ENCODE measurements around the gene RYR3. TPM values are rescaled to one million over a fixed set of nuclear protein-coding genes. Genes with fewer than 3 reads are reported as not detected.

The RYR3 gene
- total RNA-seq, 1 donor: 0.10 TPM

DNA sequence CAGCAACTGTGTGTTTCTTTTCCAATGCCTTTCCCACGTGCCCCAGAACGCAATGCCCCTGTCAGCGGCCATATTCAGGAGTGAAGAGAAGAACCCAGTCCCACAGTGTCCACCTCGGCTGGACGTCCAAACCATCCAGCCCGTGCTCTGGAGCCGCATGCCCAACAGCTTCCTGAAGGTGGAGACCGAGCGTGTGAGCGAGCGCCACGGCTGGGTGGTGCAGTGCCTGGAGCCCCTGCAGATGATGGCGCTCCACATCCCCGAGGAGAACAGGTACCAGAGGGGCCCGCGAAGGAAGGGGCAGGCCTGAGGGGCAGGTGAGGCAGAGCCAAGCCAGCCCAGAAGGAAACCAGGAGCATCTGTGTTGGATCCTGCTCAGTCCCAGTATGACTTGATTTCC is 349.4 kb downstream of the RYR3 start:
- no peaks in the 10 kb centered on the region for H3K27me3 ChIP-seq (ENCODE audit: insufficient read depth, low read length)
- H3K9me3 ChIP-seq (ENCODE audit: low read depth, low read length): no peaks in the 10 kb centered on the region
- no peaks in the 10 kb centered on the region for H3K4me1 ChIP-seq (ENCODE audit: insufficient read depth, low read length)
- H3K4me3 ChIP-seq (ENCODE audit: low read length): no peak overlapping the region

DNA sequence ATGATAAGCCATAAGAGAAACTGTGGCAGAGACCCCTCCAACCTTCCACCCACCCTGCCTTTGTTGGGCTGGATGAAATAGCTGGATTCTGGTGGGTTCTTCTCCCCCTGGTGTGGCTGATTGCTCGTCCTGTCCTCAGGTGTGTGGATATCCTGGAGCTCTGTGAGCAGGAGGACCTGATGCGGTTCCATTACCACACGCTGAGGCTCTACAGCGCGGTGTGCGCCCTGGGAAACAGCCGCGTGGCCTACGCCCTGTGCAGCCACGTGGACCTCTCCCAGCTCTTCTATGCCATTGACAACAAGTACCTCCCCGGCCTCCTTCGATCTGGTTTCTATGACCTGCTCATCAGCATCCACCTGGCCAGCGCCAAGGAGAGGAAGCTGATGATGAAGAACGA is 351.2 kb downstream of the RYR3 start:
- Histone ChIP-seq H3K27me3 (ENCODE audit: insufficient read depth, low read length) (no peaks in the 10 kb centered on the region), H3K4me3 (ENCODE audit: low read length) (no peak overlapping the region), H3K9me3 (ENCODE audit: low read depth, low read length) (no peaks in the 10 kb centered on the region), H3K4me1 (ENCODE audit: insufficient read depth, low read length) (no peaks in the 10 kb centered on the region)

DNA sequence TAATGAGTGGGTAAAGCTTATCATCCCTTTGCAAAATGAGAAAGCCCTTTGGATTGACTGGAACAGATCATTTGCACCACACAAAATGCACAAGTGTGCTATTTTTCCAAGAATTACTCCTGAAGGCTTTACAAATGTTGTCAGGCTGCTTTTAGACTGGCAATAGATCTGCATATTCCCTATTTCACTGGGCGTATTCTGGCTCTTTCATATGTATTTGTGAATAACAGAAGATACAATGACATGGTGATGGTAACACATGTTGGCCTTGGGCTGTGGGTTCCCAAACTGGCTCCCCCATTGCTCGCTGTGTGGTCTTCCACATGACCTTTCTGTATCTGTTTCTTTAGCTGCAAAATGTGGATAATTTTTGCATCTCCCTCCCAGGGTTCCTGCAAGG is 354.2 kb downstream of the RYR3 start:
- Histone ChIP-seq H3K4me3 (ENCODE audit: low read length) (no peak overlapping the region), H3K4me1 (ENCODE audit: insufficient read depth, low read length) (no peaks in the 10 kb centered on the region), H3K9me3 (ENCODE audit: low read depth, low read length) (no peaks in the 10 kb centered on the region), H3K27me3 (ENCODE audit: insufficient read depth, low read length) (no peaks in the 10 kb centered on the region)

DNA sequence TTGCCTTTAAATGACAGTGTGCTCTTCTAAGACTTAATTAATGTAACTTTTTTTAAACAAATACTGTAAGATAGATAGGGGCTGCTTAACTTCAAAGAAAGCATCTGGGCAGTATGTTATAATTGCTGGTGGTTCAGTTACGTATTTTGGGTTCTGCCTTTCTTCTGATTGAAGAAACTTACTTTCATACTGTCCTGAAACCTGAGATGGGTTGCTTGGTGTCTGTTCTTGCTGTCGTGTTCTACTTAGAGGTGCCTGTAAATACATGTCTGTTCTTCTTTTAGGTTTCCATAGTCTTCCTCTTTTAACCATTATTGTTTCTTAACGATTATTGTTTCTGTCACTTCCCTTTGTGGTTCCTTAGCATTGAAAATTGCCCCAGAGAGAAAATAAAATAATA is 359.8 kb downstream of the RYR3 start:
- H3K9me3 ChIP-seq (ENCODE audit: low read depth, low read length): no peaks in the 10 kb centered on the region
- no peaks in the 10 kb centered on the region for H3K4me1 ChIP-seq (ENCODE audit: insufficient read depth, low read length)
- no peaks in the 10 kb centered on the region for H3K27me3 ChIP-seq (ENCODE audit: insufficient read depth, low read length)
- no peak overlapping the region for H3K4me3 ChIP-seq (ENCODE audit: low read length)

DNA sequence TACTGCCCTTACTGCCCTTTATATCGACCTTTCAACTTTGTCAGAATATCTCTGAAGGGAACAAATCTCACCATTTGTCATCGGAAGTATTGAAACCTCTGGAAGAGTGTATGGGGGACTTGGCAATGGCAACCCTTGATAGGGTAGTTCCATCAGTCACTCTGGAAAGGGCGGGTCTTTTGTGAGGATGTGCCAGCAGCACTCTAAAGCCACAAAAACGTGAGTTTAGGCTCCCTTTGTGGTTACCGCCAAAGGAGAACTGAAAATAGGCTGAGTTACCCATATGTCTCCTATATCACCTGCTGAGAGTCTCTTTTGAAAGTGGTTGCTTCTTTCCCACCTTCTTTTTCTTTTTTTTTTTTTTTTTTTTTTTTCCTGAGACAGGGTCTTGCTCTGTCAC is 360.7 kb downstream of the RYR3 start:
- H3K9me3 ChIP-seq (ENCODE audit: low read depth, low read length): no peaks in the 10 kb centered on the region
- no peaks in the 10 kb centered on the region for H3K27me3 ChIP-seq (ENCODE audit: insufficient read depth, low read length)
- H3K4me1 ChIP-seq (ENCODE audit: insufficient read depth, low read length): no peaks in the 10 kb centered on the region
- no peak overlapping the region for H3K4me3 ChIP-seq (ENCODE audit: low read length)

DNA sequence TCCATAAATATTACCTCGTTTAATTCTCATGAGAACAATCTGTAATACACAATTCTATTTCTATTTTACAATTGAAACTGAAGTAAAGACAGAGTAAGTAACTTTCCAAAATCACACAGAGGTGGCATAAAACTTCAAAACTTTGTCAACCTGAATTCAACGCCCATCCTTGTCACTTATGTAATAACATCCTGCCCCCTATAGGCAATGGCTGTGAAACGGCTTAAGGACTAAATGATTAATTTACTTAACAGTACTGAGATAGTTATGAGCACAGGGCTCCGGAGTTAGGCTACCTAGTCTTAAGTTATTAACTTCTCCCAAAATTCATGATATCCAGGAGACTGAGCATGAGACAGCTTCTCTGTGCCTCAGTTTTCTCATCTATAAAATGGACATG is 364.5 kb downstream of the RYR3 start:
- no peaks in the 10 kb centered on the region for H3K9me3 ChIP-seq (ENCODE audit: low read depth, low read length)
- no peak overlapping the region for H3K4me3 ChIP-seq (ENCODE audit: low read length)
- no peaks in the 10 kb centered on the region for H3K4me1 ChIP-seq (ENCODE audit: insufficient read depth, low read length)
- H3K27me3 ChIP-seq (ENCODE audit: insufficient read depth, low read length): peaks cover 4% of the 10 kb centered on the region

DNA sequence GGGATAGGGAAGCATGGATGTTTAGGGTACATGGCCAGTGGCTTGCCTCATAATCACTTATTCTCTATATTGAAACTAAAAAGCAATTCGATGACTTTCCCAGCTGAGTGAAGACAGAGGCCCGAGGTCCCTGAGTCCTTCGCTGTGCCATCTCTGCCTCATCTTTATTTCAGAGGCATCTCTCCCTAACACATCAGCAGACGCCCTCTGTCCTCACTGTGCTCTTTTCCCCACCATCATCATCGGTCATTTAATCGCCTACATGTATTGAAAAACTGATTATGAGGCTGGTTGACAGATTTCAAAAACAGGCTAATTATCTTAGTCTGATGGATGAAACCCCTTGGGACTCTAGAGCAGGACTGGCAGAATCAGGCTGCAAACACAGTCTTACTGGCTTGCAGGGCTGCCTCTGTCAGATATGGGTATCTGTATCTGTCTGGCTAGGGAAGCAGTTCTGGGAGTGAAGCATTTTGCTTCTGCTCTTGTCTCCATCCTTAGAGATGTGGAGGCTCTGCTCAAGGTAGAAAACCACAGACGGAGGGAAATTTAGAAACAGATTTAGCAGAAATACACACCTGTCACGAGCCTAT is 366.6 kb downstream of the RYR3 start:
- no peak overlapping the region for H3K4me3 ChIP-seq (ENCODE audit: low read length)
- no peaks in the 10 kb centered on the region for H3K9me3 ChIP-seq (ENCODE audit: low read depth, low read length)
- no peaks in the 10 kb centered on the region for H3K4me1 ChIP-seq (ENCODE audit: insufficient read depth, low read length)
- peaks cover 4% of the 10 kb centered on the region for H3K27me3 ChIP-seq (ENCODE audit: insufficient read depth, low read length)

DNA sequence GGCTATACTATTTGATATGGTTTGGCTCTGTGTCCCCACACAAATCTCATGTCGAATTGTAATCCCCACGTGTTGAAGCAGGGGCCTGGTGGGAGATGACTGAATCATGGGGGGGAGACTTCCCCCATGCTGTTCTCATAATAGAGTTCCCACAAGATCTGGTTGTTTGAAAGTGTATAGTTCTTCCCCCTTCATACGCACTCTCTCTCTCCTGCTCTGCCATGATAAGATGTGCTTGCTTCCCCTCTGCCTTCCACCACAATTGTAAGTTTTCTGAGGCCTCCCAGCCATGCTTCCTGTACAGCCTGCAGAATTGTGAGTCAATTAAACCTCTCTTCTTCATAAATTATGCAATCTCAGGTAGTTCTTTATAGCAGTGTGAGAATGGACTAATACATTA is 367.4 kb downstream of the RYR3 start:
- no peaks in the 10 kb centered on the region for H3K9me3 ChIP-seq (ENCODE audit: low read depth, low read length)
- peaks cover 4% of the 10 kb centered on the region for H3K27me3 ChIP-seq (ENCODE audit: insufficient read depth, low read length)
- H3K4me1 ChIP-seq (ENCODE audit: insufficient read depth, low read length): no peaks in the 10 kb centered on the region
- H3K4me3 ChIP-seq (ENCODE audit: low read length): no peak overlapping the region

DNA sequence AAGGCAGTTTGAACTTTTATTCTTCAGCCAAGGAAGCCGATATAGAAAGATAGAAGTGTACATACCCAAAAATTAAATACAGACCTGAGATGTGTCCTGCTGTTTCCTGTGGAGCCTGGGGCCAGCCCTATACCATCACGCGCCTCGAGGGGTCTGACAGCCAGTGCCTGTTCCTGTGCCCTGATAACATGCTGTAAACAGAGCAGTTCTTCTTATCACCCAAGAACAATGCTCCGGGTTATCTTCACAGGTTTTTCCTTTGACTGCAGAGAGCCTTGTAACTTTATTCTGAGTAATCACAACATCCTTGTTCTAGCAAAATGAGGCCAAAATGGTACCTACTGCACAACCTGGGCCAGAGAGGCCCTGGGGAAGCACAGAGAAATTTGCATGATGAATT is 367.8 kb downstream of the RYR3 start:
- H3K4me1 ChIP-seq (ENCODE audit: insufficient read depth, low read length): no peaks in the 10 kb centered on the region
- no peaks in the 10 kb centered on the region for H3K9me3 ChIP-seq (ENCODE audit: low read depth, low read length)
- peaks cover 4% of the 10 kb centered on the region for H3K27me3 ChIP-seq (ENCODE audit: insufficient read depth, low read length)
- H3K4me3 ChIP-seq (ENCODE audit: low read length): no peak overlapping the region

DNA sequence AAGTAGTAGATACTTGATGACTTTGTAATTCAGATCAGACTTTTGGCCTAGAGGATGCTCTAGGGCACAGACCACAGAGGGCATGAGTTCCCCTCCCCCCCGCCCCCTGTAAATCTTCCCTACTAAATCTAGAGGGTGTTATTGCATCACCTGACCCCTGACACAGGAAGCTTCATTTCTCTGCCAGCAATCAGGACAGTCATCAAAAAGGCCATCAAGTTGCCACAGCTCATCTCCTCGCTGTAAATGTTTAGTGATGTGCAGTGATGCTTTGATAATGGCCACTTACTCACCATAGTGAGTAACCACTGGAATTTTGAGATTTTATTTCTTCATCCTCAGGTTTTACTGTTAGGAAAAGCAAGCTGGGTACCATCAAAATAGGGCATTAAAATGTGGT is 368.3 kb downstream of the RYR3 start:
- Histone ChIP-seq H3K4me1 (ENCODE audit: insufficient read depth, low read length) (no peaks in the 10 kb centered on the region), H3K27me3 (ENCODE audit: insufficient read depth, low read length) (peaks cover 4% of the 10 kb centered on the region), H3K4me3 (ENCODE audit: low read length) (no peak overlapping the region), H3K9me3 (ENCODE audit: low read depth, low read length) (no peaks in the 10 kb centered on the region)

DNA sequence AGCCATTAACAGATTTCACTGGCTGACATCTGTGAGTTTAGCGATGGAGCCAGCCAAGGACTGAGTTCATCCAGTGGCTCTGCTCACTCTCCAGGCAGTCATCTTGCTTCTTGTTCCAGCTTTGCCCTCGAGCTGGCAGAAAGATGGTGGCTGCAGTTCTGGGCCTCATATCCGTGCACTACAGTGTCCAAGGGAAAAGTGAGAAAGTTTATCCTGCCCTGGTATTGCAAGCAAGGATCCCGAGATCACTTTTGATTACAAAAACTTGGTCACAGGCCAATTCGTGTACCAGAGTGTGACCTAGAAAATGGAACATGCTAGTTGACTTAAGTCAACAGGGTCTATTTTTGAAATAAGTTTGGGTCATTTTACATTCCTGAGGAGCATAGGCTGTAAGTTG is 369.6 kb downstream of the RYR3 start:
- no peaks in the 10 kb centered on the region for H3K4me1 ChIP-seq (ENCODE audit: insufficient read depth, low read length)

DNA sequence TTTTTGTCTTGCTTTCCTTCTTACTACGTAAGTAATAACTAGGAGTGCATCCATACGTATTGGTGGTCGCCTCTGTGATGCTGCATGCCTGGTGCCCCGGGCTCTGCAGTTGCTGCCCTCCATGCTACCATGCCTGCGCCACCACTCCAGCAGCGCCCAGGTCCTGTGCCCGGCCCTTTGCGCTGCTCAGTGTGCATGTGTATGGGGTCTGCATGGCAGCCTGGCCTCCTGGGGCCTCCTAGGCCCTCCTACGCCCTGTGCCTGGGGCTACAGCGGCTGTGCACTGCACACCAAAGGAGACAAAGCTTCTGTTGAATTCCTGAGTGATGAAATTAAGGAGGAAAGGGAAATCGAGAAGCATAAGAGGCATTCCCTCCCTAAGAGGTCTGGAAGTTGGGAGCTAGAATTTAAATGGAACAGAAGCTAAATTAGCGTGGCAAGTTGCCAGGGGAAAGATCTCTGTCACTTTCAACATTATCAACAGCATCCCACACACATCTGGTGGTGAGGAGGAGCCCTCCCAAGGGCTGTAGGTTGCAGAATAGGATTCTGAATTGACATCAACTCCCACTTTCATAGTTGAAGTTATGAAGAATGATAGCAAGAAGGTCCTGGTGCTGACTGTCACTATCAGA is 382.5 kb downstream of the RYR3 start:
- Histone ChIP-seq H3K4me1 (ENCODE audit: insufficient read depth, low read length) (no peaks in the 10 kb centered on the region), H3K4me3 (ENCODE audit: low read length) (no peak overlapping the region), H3K9me3 (ENCODE audit: low read depth, low read length) (no peaks in the 10 kb centered on the region), H3K27me3 (ENCODE audit: insufficient read depth, low read length) (no peaks in the 10 kb centered on the region)

More for the DNA sequence above, 369.6 kb downstream of the RYR3 start:
- Histone ChIP-seq H3K9me3 (ENCODE audit: low read depth, low read length) (no peaks in the 10 kb centered on the region), H3K4me3 (ENCODE audit: low read length) (no peak overlapping the region), H3K27me3 (ENCODE audit: insufficient read depth, low read length) (peaks cover 4% of the 10 kb centered on the region)

DNA sequence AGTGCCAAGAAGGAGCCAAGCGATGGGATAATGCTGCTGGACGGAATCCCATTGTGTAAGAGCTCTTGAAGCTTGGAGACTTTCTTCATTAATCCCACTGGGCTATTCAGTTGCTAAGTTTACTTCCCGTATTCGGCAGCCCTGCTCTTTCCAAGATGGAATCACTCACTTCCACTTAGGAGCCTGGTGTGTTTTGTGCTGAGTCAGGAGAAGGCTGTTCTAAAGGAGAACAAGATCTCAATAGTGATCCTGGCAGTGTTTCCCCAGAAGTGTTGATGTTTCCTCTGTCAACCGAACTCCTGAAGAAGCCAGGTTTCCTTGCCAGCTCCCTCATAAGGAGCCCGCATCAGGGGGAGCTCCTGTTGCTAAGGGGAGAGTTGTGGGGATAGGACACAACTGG is 387.4 kb downstream of the RYR3 start:
- H3K9me3 ChIP-seq (ENCODE audit: low read depth, low read length): no peaks in the 10 kb centered on the region
- no peak overlapping the region for H3K4me3 ChIP-seq (ENCODE audit: low read length)
- no peaks in the 10 kb centered on the region for H3K27me3 ChIP-seq (ENCODE audit: insufficient read depth, low read length)
- H3K4me1 ChIP-seq (ENCODE audit: insufficient read depth, low read length): no peaks in the 10 kb centered on the region

DNA sequence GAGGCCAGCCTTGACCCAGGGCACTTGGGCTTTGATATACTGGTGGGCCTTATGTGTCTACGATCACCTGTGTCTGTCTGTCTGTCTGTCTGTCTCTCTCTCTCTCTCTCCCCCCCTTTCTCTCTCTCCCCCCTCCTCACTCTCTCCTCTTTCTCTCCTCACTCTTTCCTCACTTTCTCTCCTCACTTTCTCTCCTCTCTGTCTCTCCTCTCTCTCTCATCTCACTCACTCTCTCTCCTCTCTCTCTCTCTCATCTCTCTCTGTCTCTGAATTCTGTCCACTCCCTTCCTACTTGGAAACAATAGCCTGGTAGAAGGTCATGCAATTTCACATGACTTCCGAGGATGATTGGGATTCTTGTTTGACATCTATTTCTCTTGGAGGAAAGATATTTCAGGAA is 388.4 kb downstream of the RYR3 start:
- no peaks in the 10 kb centered on the region for H3K27me3 ChIP-seq (ENCODE audit: insufficient read depth, low read length)

DNA sequence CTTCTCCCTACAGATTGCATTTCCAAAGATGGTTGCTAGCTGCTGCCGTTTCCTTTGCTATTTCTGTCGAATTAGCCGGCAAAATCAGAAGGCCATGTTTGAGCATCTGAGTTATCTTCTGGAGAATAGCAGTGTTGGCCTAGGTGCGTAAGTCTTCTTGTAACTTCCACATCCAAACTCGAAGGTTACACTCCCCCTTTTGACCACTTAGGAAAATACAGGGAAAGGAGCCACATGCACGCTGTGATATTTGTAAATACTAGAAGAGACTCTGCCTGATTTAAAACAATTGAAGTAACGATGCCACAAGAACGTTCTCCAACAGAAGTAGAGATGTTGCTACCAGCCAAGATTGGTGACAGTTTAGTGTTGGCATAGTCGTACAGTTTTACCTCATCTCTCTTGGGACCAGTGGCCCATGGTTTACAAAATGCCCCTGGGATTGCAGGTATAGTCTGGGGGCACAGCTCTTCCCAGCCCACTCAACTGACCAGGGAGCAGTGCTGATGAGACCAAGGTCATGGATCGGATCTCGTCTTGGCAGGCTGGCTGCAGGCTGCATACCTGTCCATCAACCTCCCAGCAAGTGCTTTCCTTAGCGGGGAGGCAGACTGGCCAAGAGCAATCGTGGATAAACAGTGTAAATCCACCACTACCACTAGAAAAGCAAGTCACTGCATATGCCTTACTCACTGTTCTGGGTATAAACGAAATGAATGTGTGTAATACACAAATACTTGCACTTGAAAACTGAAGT is 389.1 kb downstream of the RYR3 start:
- H3K4me1 ChIP-seq (ENCODE audit: insufficient read depth, low read length): no peaks in the 10 kb centered on the region
- no peaks in the 10 kb centered on the region for H3K9me3 ChIP-seq (ENCODE audit: low read depth, low read length)
- H3K4me3 ChIP-seq (ENCODE audit: low read length): no peak overlapping the region
- no peaks in the 10 kb centered on the region for H3K27me3 ChIP-seq (ENCODE audit: insufficient read depth, low read length)

More for the DNA sequence above, 388.4 kb downstream of the RYR3 start:
- Histone ChIP-seq H3K4me3 (ENCODE audit: low read length) (no peak overlapping the region), H3K9me3 (ENCODE audit: low read depth, low read length) (no peaks in the 10 kb centered on the region), H3K4me1 (ENCODE audit: insufficient read depth, low read length) (no peaks in the 10 kb centered on the region)

Measured in mononuclear cell (primary cell).